Colonic mucosa (tissue), 4 donors: ENCODE measurements around the gene BAZ2A. TPM values are rescaled to one million over a fixed set of nuclear protein-coding genes. Genes with fewer than 3 reads are reported as not detected.
A peak's percentile ranks its signal among the peaks of the same experiment; 100 is the strongest.

ENCODE experiments used
- DNase-seq: peaks from one replicate; pipeline ENCODE4 v3.0.0-alpha.2; 2020
- H3K27ac ChIP-seq: fragments of 200-600 bp; one replicate; pipeline ENCODE4 v1.8.0; 2021
- H3K27me3 ChIP-seq: fragments of 200-600 bp; one replicate; pipeline ENCODE4 v1.8.0; 2021
- H3K36me3 ChIP-seq: fragments of 200-600 bp; one replicate; pipeline ENCODE4 v1.8.0; 2021
- H3K4me1 ChIP-seq: fragments of 200-600 bp; one replicate; pipeline ENCODE4 v1.8.0; 2021; ENCODE audit warnings: mild to moderate bottlenecking
- H3K4me3 ChIP-seq: fragments of 200-600 bp; one replicate; pipeline ENCODE4 v1.8.0; 2021
- H3K9ac ChIP-seq, 2 donors: one replicate each; pipeline ENCODE4 v1.7.0; 2013; ENCODE audit warnings: control low read depth in 2 of 2, low read depth in 2 of 2, low read length in 2 of 2
- H3K9me3 ChIP-seq: fragments of 200-600 bp; one replicate; pipeline ENCODE4 v1.8.0; 2021
- CTCF ChIP-seq: fragments of 200-600 bp; IDR thresholded peaks from one replicate; pipeline ENCODE4 v1.8.0; 2022; ENCODE audit warnings: antibody characterized with exemption, mild to moderate bottlenecking
- intact Hi-C: fragments of 100-400 bp; cut with DNase I; formaldehyde crosslinking; loops from one replicate; pipeline ENCODE4 v1.14.1; 2022
- total RNA-seq, 2 donors: library from RNA; stranded (reverse); fragmentation: NEBNext Ultra II Directional in 1 of 2; extraction: Animal tissue kit (Norgen Biotek cat#: 25700) in 1 of 2; gene quantifications; one replicate each; pipeline ENCODE4 v1.2.1, GENCODE V29; 2021
- donor health status: healthy.
- donor health status: DM: no; HTN: no; CAD: no.
- donor health status: DM: no; HTN: no; CAD: no.

BAZ2A gene
- total RNA-seq, 2 donors from 2014 or later, result 85.8 to 99.2 TPM

GRCh38 chr12:56616925-56617324 is 13.2 kb downstream of the BAZ2A start:
- no peaks in the 10 kb centered on the region for H3K27me3 ChIP-seq
- H3K4me1 ChIP-seq, result no peaks in the 10 kb centered on the region
- no peak overlapping the region for H3K27ac ChIP-seq
- intact Hi-C loops, result no loop called here
- peaks cover 39% of the 10 kb centered on the region for H3K36me3 ChIP-seq
- H3K9ac ChIP-seq, result no peak overlapping the region
- TF ChIP-seq CTCF, result no peak
- no peaks in the 10 kb centered on the region for H3K9me3 ChIP-seq
- no peak for DNase-seq
- H3K4me3 ChIP-seq, result no peak overlapping the region

- intact Hi-C loops, result no loop called here
Observed at GRCh38 chr12:56616244-56616643, 13.9 kb downstream of the BAZ2A start.

GRCh38 chr12:56614627-56615026 is 15.5 kb downstream of the BAZ2A start:
- no peak for DNase-seq
- H3K27ac ChIP-seq, result no peak overlapping the region
- H3K9me3 ChIP-seq, result no peaks in the 10 kb centered on the region
- H3K4me1 ChIP-seq, result no peaks in the 10 kb centered on the region
- H3K36me3 ChIP-seq, result peaks cover 60% of the 10 kb centered on the region
- intact Hi-C loops, result no loop called here
- TF ChIP-seq CTCF, result no peak
- H3K27me3 ChIP-seq, result no peaks in the 10 kb centered on the region
- H3K4me3 ChIP-seq, result no peak overlapping the region
- H3K9ac ChIP-seq, result no peak overlapping the region

More at GRCh38 chr12:56616244-56616643, 13.9 kb downstream of the BAZ2A start:
- no peaks in the 10 kb centered on the region for H3K27me3 ChIP-seq
- DNase-seq, result no peak
- no peaks in the 10 kb centered on the region for H3K9me3 ChIP-seq
- H3K36me3 ChIP-seq, result peaks cover 46% of the 10 kb centered on the region
- TF ChIP-seq CTCF, result no peak
- H3K4me3 ChIP-seq, result no peak overlapping the region
- no peak overlapping the region for H3K27ac ChIP-seq
- H3K4me1 ChIP-seq, result no peaks in the 10 kb centered on the region
- H3K9ac ChIP-seq, result no peak overlapping the region

GRCh38 chr12:56604355-56604754 is 25.8 kb downstream of the BAZ2A start:
- H3K27ac ChIP-seq, result no peak overlapping the region
- TF ChIP-seq CTCF, result no peak
- no peaks in the 10 kb centered on the region for H3K9me3 ChIP-seq
- no peak overlapping the region for H3K4me3 ChIP-seq
- peaks cover 69% of the 10 kb centered on the region for H3K36me3 ChIP-seq
- H3K4me1 ChIP-seq, result no peaks in the 10 kb centered on the region
- intact Hi-C loops, result no loop called here
- H3K9ac ChIP-seq, result no peak overlapping the region
- DNase-seq, result no peak
- H3K27me3 ChIP-seq, result no peaks in the 10 kb centered on the region

GRCh38 chr12:56602239-56602638 is 27.9 kb downstream of the BAZ2A start:
- H3K36me3 ChIP-seq, result peaks cover 78% of the 10 kb centered on the region
- no peak for TF ChIP-seq CTCF
- intact Hi-C loops, result no loop called here
- DNase-seq, result no peak
- no peaks in the 10 kb centered on the region for H3K27me3 ChIP-seq
- H3K4me1 ChIP-seq, result no peaks in the 10 kb centered on the region
- H3K27ac ChIP-seq, result no peak overlapping the region
- H3K9ac ChIP-seq, result no peak overlapping the region
- H3K9me3 ChIP-seq, result no peaks in the 10 kb centered on the region
- no peak overlapping the region for H3K4me3 ChIP-seq

GRCh38 chr12:56601503-56601902 is 28.6 kb downstream of the BAZ2A start:
- Histone ChIP-seq H3K27ac (no peak overlapping the region), H3K4me3 (no peak overlapping the region), H3K27me3 (no peaks in the 10 kb centered on the region), H3K36me3 (peaks cover 73% of the 10 kb centered on the region), H3K9ac (no peak overlapping the region), H3K4me1 (no peaks in the 10 kb centered on the region), H3K9me3 (no peaks in the 10 kb centered on the region)
- peak; percentile 26 for DNase-seq
- intact Hi-C loops, result no loop called here
- TF ChIP-seq CTCF, result no peak
